HepG2 (cell line): ENCODE results near the gene INTS15. TPM values are rescaled to one million over a fixed set of nuclear protein-coding genes. Genes with fewer than 3 reads are reported as not detected.

Source experiments
- ATAC-seq: fragments of 200-7000 bp; cut with Tn5 transposase; 3 replicates; pipeline ENCODE4 v1.9.1; 2020; ENCODE audit warnings: mild to moderate bottlenecking, moderate library complexity
- BruUV-seq: library from RNA; stranded (reverse); fragments of 400-500 nt; replicated peaks from 2 replicates; lab custom pipeline; 2021; lab: Mats Ljungman, UMichigan
- CTCF ChIA-PET: fragments of 300-600 bp; formaldehyde crosslinking; extraction: SDS; loops from one replicate; lab custom pipeline; 2021; ENCODE audit warnings: low total read pairs, inconsistent platforms, low intra/inter-chr PET ratio; lab: Yijun Ruan, JAX
- POLR2A ChIA-PET: fragments of 350-600 bp; sonication (Branson Sonifier 250); formaldehyde crosslinking; loops from one replicate; lab custom pipeline; 2020; ENCODE audit warnings: antibody characterized with exemption, inconsistent platforms; lab: Yijun Ruan, JAX
- DNase-seq: peaks from one replicate; pipeline ENCODE4 v3.0.0-alpha.2; 2015; ENCODE audit warnings: low spot score
- FAIRE-seq: peaks from 3 replicates; lab custom pipeline; 2011; peaks lifted over from hg19 to GRCh38; lab: Jason Lieb, UNC
- H2AFZ ChIP-seq: one replicate; pipeline ENCODE4 v1.6.1; 2011; ENCODE audit warnings: low read length, inconsistent platforms
- H3K27ac ChIP-seq: fragments of 300-600 bp; 3 replicates; pipeline ENCODE4 v1.8.0; 2011; ENCODE audit warnings: mixed run types, mild to moderate bottlenecking, mixed read lengths, low read length, inconsistent platforms; ENCODE audit not compliant: insufficient read depth; ENCODE audit errors: extremely low read length
- H3K27me3 ChIP-seq, 2 experiments: fragments of 200-600 bp in 1 of 2; 2 replicates in 1 of 2; 3 replicates in 1 of 2; pipeline versions ENCODE4 v1.6.0 to v1.8.0; 2011; ENCODE audit warnings: low read length in 2 of 2, mild to moderate bottlenecking in 2 of 2, moderate library complexity in 2 of 2, inconsistent platforms in 1 of 2; ENCODE audit not compliant: insufficient read depth in 2 of 2, control insufficient read depth in 1 of 2
- H3K36me3 ChIP-seq, 2 experiments: fragments of 200-600 bp in 1 of 2; replicated peaks in 1 of 2; 2 replicates in 1 of 2; 3 replicates in 1 of 2; pipeline versions ENCODE4 v1.5.1 to v1.8.0; 2011; ENCODE audit warnings: low read length in 2 of 2, inconsistent platforms in 1 of 2; ENCODE audit not compliant: insufficient read depth in 2 of 2, control insufficient read depth in 1 of 2
- H3K4me1 ChIP-seq: 2 replicates; pipeline ENCODE4 v1.5.1; 2012; ENCODE audit warnings: low read length, inconsistent platforms; ENCODE audit not compliant: insufficient read depth
- H3K4me2 ChIP-seq: 2 replicates; pipeline ENCODE4 v1.6.0; 2011; ENCODE audit warnings: low read depth, low read length, inconsistent platforms
- H3K4me3 ChIP-seq, 3 experiments: fragments of 200-600 bp in 1 of 3; sonication (generic), shearing (Covaris generic) in 1 of 3; replicated peaks in 1 of 3; 2 replicates each; pipeline ENCODE4 v1.5.1; 2011 to 2016; ENCODE audit warnings: low read length in 3 of 3, inconsistent platforms in 2 of 3, low read depth in 2 of 3, mild to moderate bottlenecking in 2 of 3, control low read depth in 1 of 3, mixed read lengths in 1 of 3; ENCODE audit not compliant: insufficient read depth in 1 of 3
- H3K79me2 ChIP-seq: one replicate; pipeline ENCODE4 v1.6.1; 2011; ENCODE audit warnings: low read length, inconsistent platforms; ENCODE audit not compliant: insufficient read depth
- H3K9ac ChIP-seq: 2 replicates; pipeline ENCODE4 v1.6.0; 2011; ENCODE audit warnings: mild to moderate bottlenecking, low read depth, low read length, inconsistent platforms; ENCODE audit not compliant: insufficient read depth
- H3K9me3 ChIP-seq: 2 replicates; pipeline ENCODE4 v1.5.1; 2012; ENCODE audit warnings: mild to moderate bottlenecking, low read length
- H4K20me1 ChIP-seq: 2 replicates; pipeline ENCODE4 v1.6.0; 2011; ENCODE audit warnings: inconsistent platforms, mild to moderate bottlenecking, low read length, moderate library complexity; ENCODE audit not compliant: insufficient read depth
- CHD2 ChIP-seq: IDR thresholded peaks from 2 replicates; pipeline ENCODE4 v1.6.1; 2011; ENCODE audit warnings: low read depth, low read length, improper control_type of control experiment
- EED ChIP-seq: sonication (generic); formaldehyde crosslinking; IDR thresholded peaks from 2 replicates; pipeline ENCODE4 v1.5.0; 2020; ENCODE audit warnings: mild to moderate bottlenecking, missing genetic modification reagents
- HDAC2 ChIP-seq: sonication (generic); formaldehyde crosslinking; IDR thresholded peaks from 2 replicates; pipeline ENCODE4 v1.4.0; 2020; ENCODE audit warnings: missing genetic modification reagents
- PAF1 ChIP-seq: IDR thresholded peaks from 2 replicates; pipeline ENCODE4 v1.6.1; 2016; ENCODE audit warnings: missing genetic modification reagents, missing compliant biosample characterization
- RBFOX2 ChIP-seq: fragments of 200-400 bp; formaldehyde crosslinking; IDR thresholded peaks from 2 replicates; pipeline ENCODE4 v1.6.1; 2017; ENCODE audit warnings: low read depth, mild to moderate bottlenecking, low read length
- ZNF296 ChIP-seq: sonication (generic); formaldehyde crosslinking; conservative IDR thresholded peaks from 2 replicates; pipeline ENCODE4 v1.5.0; 2020; ENCODE audit warnings: mild to moderate bottlenecking, missing genetic modification reagents
- ZNF841 ChIP-seq: sonication (generic); formaldehyde crosslinking; IDR thresholded peaks from 2 replicates; pipeline ENCODE4 v1.8.1; 2023; ENCODE audit warnings: missing genetic modification reagents, borderline replicate concordance
- WGBS: methylation state at CpG from one replicate; pipeline ENCODE4 v1.1.6; 2017; ENCODE audit warnings: low lambda C conversion rate; 5-methylcytosine and 5-hydroxymethylcytosine counted together
- in situ Hi-C: cut with HindIII; loops from 2 replicates; pipeline ENCODE4 v1.10.0; 2017; ENCODE audit warnings: low pct_unique_long_range_greater_than_20kb; ENCODE audit not compliant: extremely low pct_ligation_motif_present
- intact Hi-C: fragments of 100-400 bp; cut with micrococcal nuclease; formaldehyde crosslinking; loops from one replicate; pipeline ENCODE4 v1.10.0; 2022; ENCODE audit not compliant: unreplicated experiment
- polyA plus RNA-seq, 8 experiments: library from polyadenylated mRNA; depleted of rRNA in 3 of 8; stranded (reverse) in 7 of 8; unstranded in 1 of 8; fragments of >200 nt; fragmentation: Illumina TruSeq in 4 of 8; extraction: Trizol in 4 of 8; gene quantifications; 2 replicates each; pipeline versions ENCODE4 v1.2.1 to v1.2.3, GENCODE V29; 2011 to 2016; ENCODE audit warnings: low read depth in 4 of 8, missing spikeins in 1 of 8, mixed read lengths in 1 of 8; ENCODE audit not compliant: insufficient read depth in 1 of 8
- total RNA-seq, 5 experiments: library from RNA; depleted of rRNA; stranded (reverse); fragments of >200 nt; fragmentation: Illumina TruSeq; extraction: Trizol; gene quantifications; 2 replicates each; pipeline ENCODE4 v1.2.3, GENCODE V29; 2016; ENCODE audit warnings: low read depth in 1 of 5

INTS15 gene
- total and polyA plus RNA-seq, 2 of the 13 experiments (the other 11 are each of a cell fraction or from before 2014, with no cell fraction given), result 16.3 to 25.7 TPM

DNA sequence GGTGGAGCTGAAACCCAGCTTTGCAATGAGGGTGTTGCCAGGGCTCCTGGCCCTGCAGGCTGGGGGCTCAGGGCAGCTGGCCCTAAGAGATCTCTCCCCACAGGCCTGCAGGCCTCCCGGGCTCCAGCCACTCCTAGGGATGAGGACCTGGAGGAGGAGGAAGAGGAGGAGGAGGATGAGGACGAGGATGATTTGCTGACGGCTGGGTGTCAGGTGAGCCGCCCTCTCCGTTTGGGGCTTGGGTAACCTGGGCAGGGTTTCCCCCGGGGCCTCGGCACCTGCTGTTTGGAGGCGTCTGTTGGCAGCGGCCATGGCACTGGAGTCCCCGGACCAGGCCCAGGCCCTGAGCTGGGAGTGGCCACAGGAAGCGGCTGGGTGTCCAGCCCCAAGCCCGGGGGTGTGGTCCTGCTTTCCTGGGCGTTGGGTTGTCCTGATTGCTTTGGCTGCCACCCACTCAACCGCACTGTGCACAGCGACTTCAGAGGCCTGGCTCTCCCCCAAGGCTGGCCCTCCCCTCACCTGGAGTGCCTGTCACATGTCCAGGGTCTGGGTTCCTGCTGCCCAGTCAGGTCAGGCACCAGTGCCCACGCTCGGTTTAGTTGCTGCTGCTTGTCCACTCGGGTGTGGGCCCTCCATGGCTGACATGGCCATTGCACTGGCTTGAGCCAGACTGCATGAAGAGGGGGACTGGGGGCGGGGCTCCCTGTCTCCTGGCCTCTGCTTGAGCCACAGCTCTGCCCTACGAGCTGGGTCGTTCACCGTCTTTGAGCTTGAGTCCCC is 53.2 kb downstream of the INTS15 start:
- H2AFZ ChIP-seq, result no peak overlapping the region
- POLR2A ChIA-PET, result no interaction called here
- H4K20me1 ChIP-seq, result no peaks in the 10 kb centered on the region
- FAIRE-seq (no peak), ATAC-seq (no peak), DNase-seq (no peak)
- no peak overlapping the region for H3K4me2 ChIP-seq
- H3K9me3 ChIP-seq, result no peaks in the 10 kb centered on the region
- no peak overlapping the region for H3K27ac ChIP-seq
- peak; percentile 41; the same call in 1 of the 2 replicates for TF ChIP-seq RBFOX2
- TF ChIP-seq ZNF841 (CRISPR knock-in tag), result no peak
- TF ChIP-seq, all 625 proteins: peak for 1
- Histone ChIP-seq H3K9ac (no peak overlapping the region), H3K36me3 (peaks cover 19 to 46% of the 10 kb centered on the region in 2 experiments; a peak in 4 of 5 replicates), H3K4me3 (no peak overlapping the region), H3K27me3 (no peaks in the 10 kb centered on the region), H3K4me1 (peaks cover 22% of the 10 kb centered on the region), H3K79me2 (peaks cover 11% of the 10 kb centered on the region)
- in situ Hi-C loops (no loop called here), intact Hi-C loops (no loop called here)
- no TSS peak for BruUV-seq
- 98% methylated on average over 12 of the region's 22 CpGs for WGBS
- CTCF ChIA-PET, result no interaction called here

DNA sequence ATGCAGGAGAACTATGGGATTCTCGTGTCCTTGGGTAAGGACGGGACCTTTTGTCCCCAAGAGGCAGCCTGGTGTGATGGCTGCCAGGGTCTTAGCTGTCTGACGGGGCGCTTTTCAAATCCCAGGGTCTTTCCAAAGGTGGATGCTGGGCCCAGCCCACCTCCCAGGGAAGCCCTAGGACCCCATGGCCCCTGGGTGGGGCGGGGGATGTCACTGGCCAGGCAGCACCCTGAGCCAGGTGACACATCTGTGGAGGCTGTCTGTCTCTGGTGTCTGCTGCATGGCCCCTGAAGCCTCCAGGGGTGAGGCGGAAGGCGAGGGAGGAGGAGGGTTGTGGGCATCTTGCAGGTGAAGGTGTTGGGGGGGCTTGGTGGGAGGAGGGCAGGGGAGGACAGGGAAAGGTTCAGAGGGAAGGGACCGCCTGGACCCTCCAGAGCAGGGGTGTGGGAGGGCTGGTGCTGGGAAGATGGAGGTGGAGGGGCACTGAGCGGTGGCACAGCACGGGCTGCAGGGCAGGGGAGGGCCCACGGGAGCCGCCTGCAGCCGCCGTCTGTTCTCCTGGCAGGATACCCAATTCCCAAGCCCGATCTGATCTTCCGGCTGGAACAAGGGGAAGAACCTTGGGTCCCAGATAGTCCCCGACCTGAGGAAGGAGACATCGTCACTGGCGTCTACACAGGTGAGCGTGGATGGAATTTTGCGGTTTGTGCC is 54.2 kb downstream of the INTS15 start:
- H3K36me3 ChIP-seq, result peaks cover 22 to 48% of the 10 kb centered on the region in 2 experiments; a peak in 4 of 5 replicates
- no peak overlapping the region for H2AFZ ChIP-seq
- intact Hi-C loops (no loop called here), in situ Hi-C loops (no loop called here)
- TF ChIP-seq EED (no peak), HDAC2 (CRISPR knock-in tag) (no peak), CHD2 (no peak), ZNF296 (no peak), PAF1 (CRISPR knock-in tag) (no peak)
- 95% methylated on average over 19 of the region's 21 CpGs for whole genome bisulfite sequencing
- no peaks in the 10 kb centered on the region for H3K9me3 ChIP-seq
- H3K4me1 ChIP-seq, result peaks cover 12% of the 10 kb centered on the region
- peaks cover under 1% of the 10 kb centered on the region for H3K79me2 ChIP-seq
- BruUV-seq, result no TSS peak
- ChIA-PET POLR2A (no interaction called here), CTCF (no interaction called here)
- ATAC-seq (no peak), DNase-seq (no peak), FAIRE-seq (no peak)
- no peak overlapping the region for H3K4me3 ChIP-seq
- no peaks in the 10 kb centered on the region for H4K20me1 ChIP-seq
- H3K27me3 ChIP-seq, result no peaks in the 10 kb centered on the region
- no peak overlapping the region for H3K27ac ChIP-seq
- H3K9ac ChIP-seq, result no peak overlapping the region
- no peak overlapping the region for H3K4me2 ChIP-seq
